ENCODE results near the gene KLHL36.
A peak's percentile ranks its signal among the peaks of the same experiment; 100 is the strongest.
"Not testable (repeated sequence)": the region's sequence is repeated elsewhere in the genome, so short reads cannot be mapped to it uniquely, and the experiment has no call there.

The KLHL36 gene

GRCh38 chr16:84628226-84628731 lies 20.0 kb upstream of the KLHL36 start:
- no peak overlapping the region for H3K4me3 ChIP-seq (ENCODE audit: low read length)
- TF ChIP-seq ZNF274 (IDR thresholded peaks at IDR 0.05; ENCODE audit: low read depth, low read length), result no peak

- no peak overlapping the region for H3K4me3 ChIP-seq (ENCODE audit: low read length)
Measured at GRCh38 chr16:84629580-84629979, 18.7 kb upstream of the KLHL36 start.

GRCh38 chr16:84630009-84630408 lies 18.3 kb upstream of the KLHL36 start:
- H3K4me3 ChIP-seq (ENCODE audit: low read length), result no peak overlapping the region
- TF ChIP-seq ZNF274 (IDR thresholded peaks at IDR 0.05; ENCODE audit: low read depth, low read length), result no peak

More at GRCh38 chr16:84629580-84629979, 18.7 kb upstream of the KLHL36 start:
- TF ChIP-seq ZNF274 (IDR thresholded peaks at IDR 0.05; ENCODE audit: low read depth, low read length), result no peak

GRCh38 chr16:84630446-84631152 lies 17.7 kb upstream of the KLHL36 start:
- TF ChIP-seq ZNF274 (IDR thresholded peaks at IDR 0.05; ENCODE audit: low read depth, low read length), result no peak
- H3K4me3 ChIP-seq (ENCODE audit: low read length), result no peak overlapping the region

- no peak for TF ChIP-seq ZNF274 (IDR thresholded peaks at IDR 0.05; ENCODE audit: low read depth, low read length)
- H3K4me3 ChIP-seq (ENCODE audit: low read length), result no peak overlapping the region
Measured at GRCh38 chr16:84631153-84631466, 17.2 kb upstream of the KLHL36 start.

- H3K4me3 ChIP-seq (ENCODE audit: low read length), result no peak overlapping the region
- no peak for TF ChIP-seq ZNF274 (IDR thresholded peaks at IDR 0.05; ENCODE audit: low read depth, low read length)
Measured at GRCh38 chr16:84631886-84632285, 16.4 kb upstream of the KLHL36 start.

- not testable (repeated sequence) for H3K4me3 ChIP-seq (ENCODE audit: low read length)
Measured at GRCh38 chr16:84632862-84633261, 15.4 kb upstream of the KLHL36 start.

GRCh38 chr16:84633622-84634021 lies 14.7 kb upstream of the KLHL36 start:
- no peak overlapping the region for H3K4me3 ChIP-seq (ENCODE audit: low read length)
- no peak for TF ChIP-seq ZNF274 (IDR thresholded peaks at IDR 0.05; ENCODE audit: low read depth, low read length)

GRCh38 chr16:84635702-84636101 lies 12.6 kb upstream of the KLHL36 start:
- no peak overlapping the region for H3K4me3 ChIP-seq (ENCODE audit: low read length)
- TF ChIP-seq ZNF274 (IDR thresholded peaks at IDR 0.05; ENCODE audit: low read depth, low read length), result no peak

- TF ChIP-seq ZNF274 (IDR thresholded peaks at IDR 0.05; ENCODE audit: low read depth, low read length), result no peak
- no peak overlapping the region for H3K4me3 ChIP-seq (ENCODE audit: low read length)
Measured at GRCh38 chr16:84637709-84638108, 10.6 kb upstream of the KLHL36 start.

GRCh38 chr16:84638231-84638806 lies 10.0 kb upstream of the KLHL36 start:
- no peak for TF ChIP-seq ZNF274 (IDR thresholded peaks at IDR 0.05; ENCODE audit: low read depth, low read length)
- H3K4me3 ChIP-seq (ENCODE audit: low read length), result no peak overlapping the region

- TF ChIP-seq ZNF274 (IDR thresholded peaks at IDR 0.05; ENCODE audit: low read depth, low read length), result no peak
- no peak overlapping the region for H3K4me3 ChIP-seq (ENCODE audit: low read length)
Measured at GRCh38 chr16:84640145-84640544, 8.2 kb upstream of the KLHL36 start.

- H3K4me3 ChIP-seq (ENCODE audit: low read length), result peak overlapping the region; percentile 2; the same call in 1 of the 2 replicates
- TF ChIP-seq ZNF274 (IDR thresholded peaks at IDR 0.05; ENCODE audit: low read depth, low read length), result no peak
Measured at GRCh38 chr16:84641643-84642358, 6.5 kb upstream of the KLHL36 start.

GRCh38 chr16:84643180-84643583 lies 5.1 kb upstream of the KLHL36 start:
- TF ChIP-seq ZNF274 (IDR thresholded peaks at IDR 0.05; ENCODE audit: low read depth, low read length), result no peak
- H3K4me3 ChIP-seq (ENCODE audit: low read length), result no peak overlapping the region

GRCh38 chr16:84643674-84644073 lies 4.6 kb upstream of the KLHL36 start:
- H3K4me3 ChIP-seq (ENCODE audit: low read length), result no peak overlapping the region
- TF ChIP-seq ZNF274 (IDR thresholded peaks at IDR 0.05; ENCODE audit: low read depth, low read length), result no peak
